Ovary (tissue), 3 donors: Measurements from ENCODE around the gene HERPUD1.

Experiments used
- CTCF ChIP-seq, 3 donors: fragments of 450-650 bp in 2 of 3; fragments of 200-600 bp in 1 of 3; IDR thresholded peaks; one replicate each; pipeline versions ENCODE4 v1.5.1 to v1.8.0; 2016 to 2022; ENCODE audit warnings: antibody characterized with exemption in 3 of 3, mild to moderate bottlenecking in 1 of 3
- EP300 ChIP-seq: sonication (generic); formaldehyde crosslinking; IDR thresholded peaks from one replicate; pipeline ENCODE4 v1.6.1; 2017; ENCODE audit warnings: antibody characterized with exemption
- POLR2A ChIP-seq: fragments of 450-650 bp; IDR thresholded peaks from one replicate; pipeline ENCODE4 v1.6.1; 2017; ENCODE audit warnings: antibody characterized with exemption, mild to moderate bottlenecking, moderate library complexity
- donor health status: DM: no; HTN: no; CAD: no.

GRCh38 chr16:56948234-56948633, 16.3 kb downstream of the HERPUD1 start:
- no peak for TF ChIP-seq POLR2A
- TF ChIP-seq CTCF (IDR thresholded peaks at IDR 0.05): no peak
- no peak for TF ChIP-seq EP300
